HG02678 (cell line): ENCODE results near the gene SEC31A.

Experiments used
- ATAC-seq: cut with Tn5 transposase; IDR thresholded peaks from one replicate; pipeline ENCODE4 v1.9.1; 2021; ENCODE audit warnings: mild to moderate bottlenecking, moderate library complexity; ENCODE audit not compliant: unreplicated experiment

Gene SEC31A

DNA sequence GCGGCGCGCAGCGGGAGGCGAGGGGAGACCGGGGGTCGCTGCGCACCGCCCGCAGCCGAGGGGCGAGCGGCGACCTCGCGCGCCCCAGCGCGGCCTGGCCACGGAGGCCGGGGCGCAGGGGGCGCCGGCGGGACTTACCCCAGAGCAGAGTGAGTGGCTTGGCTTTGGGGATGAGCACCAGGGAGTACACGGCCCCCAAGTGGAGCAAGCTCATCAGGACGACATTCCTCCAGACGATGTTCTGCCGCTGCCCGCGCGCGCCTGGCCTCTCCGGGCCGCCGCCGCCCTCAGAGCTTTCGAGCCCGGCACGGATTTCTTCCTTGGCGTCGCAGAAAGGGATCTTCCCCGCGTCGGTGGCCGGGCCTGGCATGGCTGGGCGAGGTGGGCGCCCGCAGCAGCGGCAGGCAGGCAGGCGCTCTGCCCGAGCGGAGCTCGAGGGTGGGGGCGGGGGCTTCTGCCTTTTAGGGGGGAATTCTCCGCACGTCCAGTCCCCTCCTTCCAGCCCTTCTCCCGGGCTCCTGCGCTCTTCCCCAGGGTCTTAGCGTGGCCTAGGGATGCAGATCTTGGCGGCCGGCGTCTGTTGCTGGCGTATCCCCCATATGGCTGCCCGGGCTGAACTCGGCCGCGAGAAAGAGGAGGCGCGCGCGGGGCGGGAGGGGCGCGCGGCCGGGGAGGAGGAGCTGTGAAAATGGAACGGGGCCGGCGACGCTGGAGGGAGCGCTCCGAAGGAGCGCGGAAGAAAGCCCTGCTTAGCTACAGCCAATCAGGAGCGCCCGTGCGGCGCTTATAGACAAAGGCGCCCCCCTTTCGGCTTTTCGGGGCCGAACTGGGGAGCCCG is 92.6 kb downstream of the SEC31A start, which contains the start of gene SCD5:
SCD5 (minus strand) TSS at position 629 of the 838 bp plus-strand sequence; CDS start at position 370, 259 bp downstream.
- peak; percentile 93 for ATAC-seq

DNA sequence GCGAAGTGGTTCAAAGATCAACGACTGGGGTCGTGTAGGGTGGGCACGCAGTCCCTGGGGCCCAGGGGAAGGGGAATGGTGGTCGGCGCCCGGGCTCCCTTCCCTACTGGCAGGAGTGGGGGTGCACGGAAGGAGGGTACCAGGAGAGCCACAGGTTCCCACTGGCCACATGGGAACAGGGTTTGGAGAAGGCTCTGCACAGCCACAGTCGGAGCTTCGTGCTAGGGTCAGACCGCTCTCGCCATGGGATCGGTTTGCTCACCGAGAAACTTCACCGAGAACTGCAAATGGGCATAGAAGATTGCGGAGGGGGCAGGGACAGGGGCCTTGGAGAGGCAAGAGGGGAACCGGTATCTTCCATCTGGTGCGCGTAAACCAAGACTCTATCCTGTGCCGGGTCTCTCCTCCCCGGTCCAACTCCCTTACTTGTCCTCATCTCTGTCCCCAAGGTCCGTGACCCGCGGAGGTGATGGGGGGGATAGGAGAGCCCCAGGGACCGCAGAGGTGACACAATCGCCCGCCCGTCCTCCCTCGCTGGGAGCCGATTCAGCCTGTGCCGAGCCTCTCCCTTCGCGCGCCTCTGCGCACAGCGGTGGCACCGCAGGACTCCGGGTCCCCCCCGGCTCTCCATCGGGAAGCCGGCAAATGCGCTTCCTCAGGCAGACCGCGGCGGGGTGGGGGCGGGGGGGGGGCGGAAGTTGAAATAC is 93.4 kb downstream of the SEC31A start:
- ATAC-seq, result no peak

DNA sequence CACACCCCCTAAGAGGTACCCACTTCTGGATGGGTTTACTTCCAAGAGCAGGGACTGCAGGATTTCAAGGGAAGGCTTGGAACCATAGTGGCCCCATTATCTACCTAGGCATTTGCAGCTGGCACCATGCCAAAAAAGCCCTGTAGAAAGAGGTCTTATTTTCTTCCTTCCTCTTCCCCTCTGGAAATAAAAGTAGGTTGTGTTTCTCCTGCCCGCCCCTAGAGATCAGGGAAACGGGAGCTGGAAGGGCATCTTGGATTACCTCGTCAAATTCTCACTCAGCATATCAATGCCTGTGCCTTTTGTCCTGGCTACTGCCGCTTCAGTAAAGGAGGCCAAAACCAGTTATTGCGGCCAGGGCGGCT is 93.9 kb downstream of the SEC31A start:
- no peak for ATAC-seq

DNA sequence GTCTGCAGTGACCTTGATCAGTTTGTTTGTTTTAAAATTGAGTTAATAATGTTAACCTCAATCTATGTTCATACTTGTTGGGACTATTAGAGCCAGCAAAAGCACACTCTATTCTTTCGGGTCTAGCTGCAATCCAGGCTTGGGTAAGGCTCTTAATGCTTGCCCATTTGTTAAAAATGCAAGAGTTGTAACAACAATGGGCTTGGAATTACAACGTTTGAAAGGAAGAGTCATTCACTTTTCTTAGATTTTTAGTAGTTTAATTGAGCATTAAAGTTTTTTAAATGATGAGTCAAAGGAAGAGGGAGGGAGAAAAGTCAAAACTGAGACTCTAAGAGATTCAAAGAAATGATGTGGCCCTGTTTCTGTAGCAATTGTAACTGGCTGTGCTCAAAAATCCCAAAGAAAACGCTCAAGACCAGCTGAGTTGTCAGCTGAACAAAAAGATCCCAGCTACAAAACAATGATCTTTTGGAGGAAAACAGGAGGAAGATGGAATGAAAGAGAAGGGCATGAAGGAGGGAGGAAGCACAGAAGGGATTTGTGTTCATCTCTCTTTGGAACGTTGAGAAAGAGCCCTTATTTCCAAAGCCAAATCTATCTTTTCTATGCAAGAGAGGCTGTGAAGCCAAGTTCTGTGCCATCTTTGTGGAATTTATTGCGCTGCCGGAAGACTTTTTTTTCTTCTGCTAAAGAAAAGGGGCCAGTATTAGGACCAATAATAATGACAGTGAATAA is 97.9 kb downstream of the SEC31A start:
- ATAC-seq, result no peak

DNA sequence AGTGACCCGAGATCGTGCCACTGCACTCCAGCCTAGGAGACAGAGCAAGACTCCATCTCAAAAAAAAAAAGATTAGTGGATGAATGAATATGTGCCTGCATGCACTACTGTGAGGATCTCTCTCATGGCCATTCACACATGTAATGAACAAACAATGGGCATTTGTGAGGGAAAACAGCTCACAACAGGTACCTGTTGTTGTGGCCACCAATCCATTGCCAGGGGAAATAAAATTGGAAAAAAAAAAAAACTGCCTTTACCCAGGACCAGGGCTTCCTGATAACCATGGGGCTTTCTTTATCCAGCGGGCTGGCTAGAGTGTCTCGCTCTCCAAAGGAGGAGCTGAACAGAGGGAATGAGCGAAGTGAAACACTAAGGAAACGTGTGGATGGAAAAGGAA is 99.8 kb downstream of the SEC31A start:
- ATAC-seq, result no peak

DNA sequence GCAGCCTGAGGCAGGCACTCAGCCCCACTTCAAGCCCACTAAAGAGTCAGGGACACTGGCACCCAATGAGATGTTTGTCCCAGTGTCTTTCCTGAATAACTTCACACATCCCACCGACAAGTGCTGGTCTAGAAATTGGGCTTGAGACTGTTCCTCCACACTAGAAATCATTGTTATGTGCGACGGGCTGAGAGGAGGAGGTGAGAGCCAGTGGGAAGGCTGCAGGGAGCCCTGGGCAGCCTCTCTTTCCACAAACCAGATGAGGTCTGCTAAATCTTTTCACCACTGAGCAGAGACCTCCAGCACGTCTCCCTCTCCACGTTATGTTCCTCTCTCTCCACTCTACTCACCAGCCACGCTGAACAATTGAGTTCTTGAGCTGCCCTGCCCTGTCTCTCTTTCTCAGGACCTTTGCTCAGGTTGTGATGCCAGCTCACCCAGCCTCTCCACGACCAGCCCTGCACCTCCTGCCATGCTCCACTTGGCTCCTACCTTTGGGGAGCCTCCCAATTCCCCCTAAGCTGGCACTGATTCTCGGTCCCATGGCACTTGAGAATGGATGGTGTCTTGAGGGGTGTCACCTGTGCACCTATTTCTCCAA is 100.8 kb downstream of the SEC31A start:
- no peak for ATAC-seq

DNA sequence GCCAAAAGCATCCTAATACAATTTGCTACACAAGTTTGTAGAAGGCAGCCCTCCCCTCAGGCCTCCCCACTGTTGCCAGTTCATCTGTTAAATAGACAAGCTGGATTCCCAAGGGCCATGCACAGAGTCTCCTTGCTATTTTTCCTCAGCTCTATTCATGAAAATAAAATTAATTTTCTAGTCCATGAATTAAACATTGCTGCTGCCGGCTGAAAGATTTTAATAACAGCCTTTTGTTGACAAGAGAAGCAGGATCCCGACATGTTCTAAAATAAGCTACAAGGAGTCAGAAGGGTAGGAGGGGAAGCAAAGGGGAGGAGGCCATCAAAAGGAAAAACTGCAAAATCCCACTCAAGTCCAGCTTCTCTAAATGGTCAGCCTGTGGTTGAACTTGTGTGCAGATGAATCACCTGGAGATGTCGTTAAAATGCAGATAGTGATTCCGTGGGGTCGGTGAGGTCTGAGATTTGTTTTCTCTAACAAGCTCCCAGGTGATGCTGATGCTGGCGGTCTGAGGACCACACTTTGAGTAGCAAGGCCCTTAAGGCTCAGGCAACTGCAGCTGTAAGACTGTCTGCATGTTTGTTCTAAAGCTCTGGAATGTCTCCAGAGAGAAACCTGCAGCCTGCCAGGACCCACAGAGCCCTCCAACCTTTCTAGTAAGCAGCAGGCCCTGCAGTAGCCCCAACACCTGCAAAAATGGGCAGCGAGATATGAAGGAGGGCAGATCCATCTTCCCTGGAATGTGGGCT is 101.8 kb downstream of the SEC31A start:
- no peak for ATAC-seq

DNA sequence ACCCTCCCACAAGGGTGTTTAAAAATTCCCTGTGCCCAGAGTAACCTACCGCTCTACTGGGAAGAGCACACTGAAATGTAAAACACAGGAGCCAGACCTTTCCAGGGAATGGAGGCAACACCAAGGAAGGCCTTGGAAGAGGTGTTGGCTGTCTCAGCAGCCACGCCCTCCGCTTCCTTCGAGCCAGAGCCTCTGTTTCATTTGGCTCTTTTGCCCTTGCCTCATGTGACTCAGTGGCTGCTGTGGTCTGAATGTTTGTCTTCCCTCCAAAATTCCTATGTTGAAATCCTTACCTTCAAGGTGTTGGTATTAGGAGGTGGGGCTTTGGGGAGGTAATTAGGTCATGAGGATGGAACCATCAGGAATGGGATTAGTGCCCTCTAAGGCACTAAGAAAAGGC is 103.6 kb downstream of the SEC31A start:
- ATAC-seq, result no peak

DNA sequence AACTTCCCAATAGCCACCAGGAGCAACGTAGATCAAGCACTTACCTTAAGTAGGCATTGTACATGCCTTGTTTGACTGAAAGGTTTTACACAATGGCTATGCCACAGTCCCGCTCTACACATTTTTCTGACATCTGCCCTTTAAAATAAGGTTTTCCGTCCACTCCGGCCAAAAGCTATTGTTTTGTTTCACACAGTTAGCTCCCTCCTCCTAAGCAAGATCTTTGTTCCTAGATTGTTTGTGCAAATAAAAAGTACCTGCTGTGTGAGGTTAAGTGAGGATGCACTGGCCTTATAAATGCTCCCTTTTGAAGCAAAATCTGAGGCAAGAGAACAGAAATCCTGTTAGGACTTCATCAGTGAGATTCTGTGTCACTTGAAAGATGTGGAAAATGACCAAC is 104.1 kb downstream of the SEC31A start:
- ATAC-seq, result no peak

DNA sequence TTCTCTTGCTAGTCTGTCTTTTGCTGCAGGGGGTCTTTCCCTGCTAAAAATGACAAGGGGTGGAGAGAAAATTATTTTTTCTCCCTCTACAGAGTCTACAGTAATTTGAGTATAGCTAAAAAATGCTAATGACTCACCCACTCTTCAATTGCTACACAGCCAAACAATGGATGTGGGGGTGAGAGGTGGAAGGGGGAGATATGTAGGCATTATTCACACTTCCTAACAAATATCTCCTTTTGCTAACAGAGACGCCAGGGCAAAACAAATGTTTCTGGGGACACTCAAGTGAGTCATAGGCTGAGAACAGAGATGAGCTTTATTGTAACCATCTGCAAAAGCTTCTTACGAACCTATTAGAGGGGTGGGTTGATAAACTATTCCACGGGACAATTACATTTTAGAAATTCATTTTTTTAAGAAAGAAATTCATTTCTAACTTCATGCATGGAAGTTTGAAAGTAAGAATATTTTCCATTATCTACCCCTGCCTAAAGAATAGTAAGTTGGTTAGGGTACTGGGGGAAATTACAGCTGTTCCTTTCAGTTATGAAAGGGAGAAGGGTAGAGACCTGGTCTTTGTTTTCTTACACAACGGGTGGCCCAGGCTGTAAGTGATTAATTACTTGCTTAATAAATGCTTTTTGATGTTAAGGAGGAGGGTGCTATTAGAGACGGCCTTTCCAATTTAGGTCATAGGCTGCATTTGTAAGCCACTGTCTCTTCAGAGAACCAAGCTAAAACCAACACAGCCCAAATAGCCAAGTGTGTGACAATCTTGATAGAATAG is 105.1 kb downstream of the SEC31A start:
- no peak for ATAC-seq

DNA sequence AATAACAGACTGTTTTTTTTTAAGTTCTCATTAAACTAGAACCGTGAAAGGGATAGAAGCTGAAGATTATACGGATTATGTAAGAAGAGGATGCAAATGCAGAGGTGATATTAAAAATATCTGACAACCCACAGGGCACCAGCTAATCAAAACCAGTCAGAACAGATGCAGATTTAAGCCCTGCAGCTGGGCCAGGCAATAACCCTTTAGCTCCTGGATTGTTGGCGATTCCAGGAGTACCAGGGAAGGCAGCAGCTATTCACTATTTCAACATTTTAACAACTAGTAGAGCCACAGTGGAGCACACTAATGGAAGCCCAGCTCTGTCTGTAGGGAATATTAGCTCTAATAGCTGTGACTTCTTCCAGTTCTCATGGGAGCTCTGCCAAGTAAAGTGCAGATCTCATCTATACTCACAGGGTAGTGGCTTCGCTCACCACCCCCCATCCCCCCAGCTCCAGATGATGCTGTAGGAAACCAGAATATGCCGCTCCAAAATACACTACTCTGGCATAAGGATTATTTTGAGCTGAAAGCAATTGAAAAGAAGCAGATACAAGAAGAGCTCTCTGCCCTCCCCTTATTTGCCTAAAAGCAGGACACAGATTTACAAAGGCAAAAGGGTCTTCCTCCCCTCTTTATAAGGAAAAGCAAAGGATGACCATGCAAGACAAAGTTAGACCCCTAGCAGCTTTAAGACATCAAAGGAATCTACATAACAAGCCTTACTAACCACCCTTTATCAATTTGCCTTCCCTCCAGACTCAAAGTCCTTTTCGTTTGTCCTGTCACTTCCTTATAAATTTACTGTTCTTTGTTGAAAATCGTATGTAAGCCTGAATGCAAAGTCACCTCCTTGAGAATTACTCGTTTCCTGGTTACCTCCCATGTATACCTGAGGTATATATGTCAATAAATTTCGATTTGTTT is 106.0 kb downstream of the SEC31A start:
- ATAC-seq, result no peak

DNA sequence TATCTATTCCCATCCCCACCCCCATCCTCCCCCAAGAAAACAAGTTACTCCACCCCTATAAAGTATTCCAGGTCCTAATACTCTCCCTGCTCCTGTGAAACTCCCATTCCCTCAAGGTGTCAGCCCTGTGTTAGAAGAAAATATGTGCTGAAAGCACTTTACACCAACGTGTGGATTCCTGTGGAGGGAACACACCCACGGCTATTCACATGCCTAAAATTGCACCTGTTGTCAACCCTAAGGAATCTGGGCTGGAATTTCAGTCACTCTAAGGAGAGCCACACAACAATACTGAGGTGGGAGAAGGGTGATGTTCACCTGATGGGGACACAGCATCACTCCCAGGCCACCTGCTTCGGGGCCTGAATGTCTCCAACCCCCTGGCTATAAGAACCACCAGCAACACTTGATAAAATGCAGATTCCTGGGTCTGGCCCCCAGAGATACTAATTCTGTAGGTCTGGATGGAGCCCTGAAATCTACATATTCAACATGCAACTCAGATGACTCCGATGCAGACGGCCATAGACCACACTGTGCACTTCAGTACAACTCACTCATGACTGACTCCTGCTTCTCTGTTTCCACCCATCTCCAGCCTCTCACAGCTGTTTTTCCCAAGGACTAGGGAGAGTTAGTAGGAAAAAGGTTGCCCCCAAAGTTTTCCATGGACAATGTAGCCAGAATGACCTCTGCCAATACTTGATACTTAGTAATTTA is 108.2 kb downstream of the SEC31A start:
- ATAC-seq, result no peak

DNA sequence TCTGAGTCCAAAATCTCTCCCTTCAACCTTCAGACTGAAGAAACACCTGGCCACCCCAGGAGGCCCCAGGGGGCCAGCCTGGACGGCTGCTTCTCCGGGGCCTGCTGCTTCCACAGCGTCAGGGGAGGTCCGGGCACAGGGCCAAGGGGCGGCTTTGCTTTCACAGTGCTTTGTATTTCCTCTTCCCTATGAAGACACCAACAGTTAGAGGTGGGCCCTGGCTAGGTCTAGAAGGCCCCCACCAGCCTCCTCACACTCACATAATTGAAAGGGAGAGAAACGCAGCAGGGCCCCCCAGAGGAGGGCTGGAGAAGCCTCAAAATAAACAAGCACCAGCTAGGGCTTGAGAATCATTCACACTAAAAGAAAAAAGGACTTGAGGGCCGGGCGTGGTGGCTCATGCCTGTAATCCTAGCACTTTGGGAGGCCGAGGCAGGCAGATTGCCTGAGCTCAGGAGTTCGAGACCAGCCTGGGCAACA is 110.2 kb downstream of the SEC31A start:
- ATAC-seq, result peak; percentile 82

DNA sequence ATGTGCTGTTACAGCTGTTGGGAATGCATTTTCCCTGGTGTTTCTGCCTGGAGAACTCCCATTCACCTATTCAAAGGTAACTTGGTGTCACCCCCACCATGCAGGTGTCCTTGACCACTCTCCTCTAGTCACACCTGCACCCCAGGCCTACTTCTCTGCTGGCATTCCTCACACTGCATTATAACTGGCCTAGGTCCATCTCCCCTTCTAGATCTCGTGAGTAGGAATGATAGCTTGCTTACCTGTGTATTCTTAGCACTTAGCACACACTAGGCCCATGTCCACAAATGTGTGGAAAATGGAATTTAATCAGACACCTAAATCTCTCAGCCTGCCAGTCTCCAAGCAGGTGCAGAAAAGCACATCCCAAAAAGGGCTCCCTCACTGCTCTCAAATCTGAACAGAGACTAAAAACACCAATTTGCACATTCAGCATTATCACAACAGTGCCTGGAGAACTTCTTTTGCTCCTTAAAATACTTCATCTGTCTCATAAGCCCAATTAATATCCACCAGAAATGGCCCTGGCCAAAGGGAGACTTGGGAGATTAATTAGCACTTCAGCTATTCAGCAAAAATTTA is 110.7 kb downstream of the SEC31A start:
- no peak for ATAC-seq

DNA sequence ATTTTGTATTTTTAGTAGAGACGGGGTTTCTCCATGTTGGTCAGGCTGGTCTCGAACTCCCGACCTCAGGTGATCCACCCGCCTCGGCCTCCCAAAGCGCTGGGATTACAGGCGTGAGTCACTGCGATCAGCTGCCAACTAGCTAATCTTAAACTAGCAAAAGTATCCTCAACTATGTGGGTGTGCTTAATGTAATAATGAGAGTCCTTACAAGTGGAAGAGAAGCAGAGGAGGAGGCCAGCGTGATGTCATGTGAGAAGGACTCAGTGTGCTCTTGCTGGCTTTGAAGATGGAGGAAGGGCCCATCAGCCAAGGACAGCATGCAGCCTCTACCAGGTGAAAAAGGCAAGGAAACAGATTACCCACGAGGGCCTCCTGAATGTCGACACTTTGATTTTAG is 111.9 kb downstream of the SEC31A start:
- ATAC-seq, result no peak

DNA sequence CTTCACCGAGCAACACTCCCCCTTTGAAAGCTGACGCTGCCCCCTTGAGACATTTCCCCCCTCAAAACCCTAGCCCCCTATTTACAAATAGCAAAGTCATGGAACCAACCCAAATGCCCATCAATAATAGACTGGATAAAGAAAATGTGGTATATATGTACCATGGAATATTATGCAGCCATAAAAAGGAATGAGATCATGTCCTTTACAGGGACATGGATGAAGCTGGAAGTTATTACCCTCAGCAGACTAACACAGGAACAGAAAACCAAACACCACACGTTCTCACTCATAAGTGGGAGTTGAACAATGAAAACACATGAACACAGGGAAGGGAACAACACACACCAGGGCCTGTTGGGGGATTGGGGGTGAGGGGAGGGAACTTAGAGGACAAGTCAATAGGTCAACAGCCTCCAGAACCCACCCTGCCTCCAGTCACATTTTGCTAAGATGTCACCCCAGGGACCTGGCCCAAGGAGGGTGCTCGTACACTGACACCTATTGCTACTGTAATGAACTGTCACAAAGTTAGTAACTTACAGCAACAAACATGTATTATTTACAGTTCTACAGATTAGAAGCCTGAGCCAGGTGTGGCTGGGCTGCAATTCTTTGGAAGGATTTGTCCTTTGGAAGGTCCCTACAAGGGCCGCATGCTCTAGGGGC is 113.0 kb downstream of the SEC31A start:
- ATAC-seq, result no peak
